Keratinocyte (primary cell): Measurements from ENCODE around the gene CNPY1. TPM values are rescaled to one million over a fixed set of nuclear protein-coding genes. Genes with fewer than 3 reads are reported as not detected.

ENCODE experiments used
- DNase-seq: peaks from one replicate; pipeline ENCODE4 v3.0.0-alpha.2; 2011; ENCODE audit warnings: low read depth, missing footprints, low spot score
- FAIRE-seq: peaks from 2 replicates; lab custom pipeline; 2011; peaks lifted over from hg19 to GRCh38; lab: Jason Lieb, UNC
- H2AFZ ChIP-seq: 2 replicates; pipeline ENCODE4 v1.6.0; 2012; ENCODE audit warnings: low read length, control low read depth, inconsistent platforms; ENCODE audit not compliant: control insufficient read depth
- H3K27ac ChIP-seq: 2 replicates; pipeline ENCODE4 v1.5.1; 2011; ENCODE audit warnings: low read length; ENCODE audit not compliant: control insufficient read depth, insufficient read depth
- H3K27me3 ChIP-seq: 3 replicates; pipeline ENCODE4 v1.6.0; 2011; ENCODE audit warnings: low read length; ENCODE audit not compliant: control insufficient read depth, insufficient read depth; ENCODE audit errors: extremely low read depth
- H3K36me3 ChIP-seq, 2 experiments: 2 replicates in 1 of 2; 3 replicates in 1 of 2; pipeline ENCODE4 v1.5.1; 2011; ENCODE audit warnings: low read length in 2 of 2, mild to moderate bottlenecking in 1 of 2; ENCODE audit not compliant: control insufficient read depth in 2 of 2, insufficient read depth in 2 of 2; ENCODE audit errors: extremely low read depth in 1 of 2
- H3K4me1 ChIP-seq: 3 replicates; pipeline ENCODE4 v1.5.1; 2011; ENCODE audit warnings: low read length; ENCODE audit not compliant: control insufficient read depth, insufficient read depth; ENCODE audit errors: extremely low read depth
- H3K4me2 ChIP-seq: 3 replicates; pipeline ENCODE4 v1.6.0; 2011; ENCODE audit warnings: low read depth, low read length; ENCODE audit not compliant: control insufficient read depth, insufficient read depth; ENCODE audit errors: extremely low read depth
- H3K4me3 ChIP-seq, 3 experiments: fragments of 200-600 bp in 1 of 3; sonication (generic) in 1 of 3; 2 replicates in 2 of 3; 3 replicates in 1 of 3; pipeline ENCODE4 v1.5.1; 2011 to 2016; ENCODE audit warnings: low read length in 3 of 3, mild to moderate bottlenecking in 3 of 3, control low read depth in 2 of 3, inconsistent platforms in 1 of 3, low read depth in 1 of 3, mixed read lengths in 1 of 3, mixed run types in 1 of 3, moderate library complexity in 1 of 3; ENCODE audit not compliant: control insufficient read depth in 2 of 3, insufficient read depth in 2 of 3; ENCODE audit errors: extremely low read depth in 1 of 3
- H3K79me2 ChIP-seq: 2 replicates; pipeline ENCODE4 v1.6.0; 2012; ENCODE audit warnings: low read length; ENCODE audit not compliant: control insufficient read depth, insufficient read depth
- H3K9ac ChIP-seq: 3 replicates; pipeline ENCODE4 v1.6.0; 2011; ENCODE audit warnings: low read length; ENCODE audit not compliant: control insufficient read depth, insufficient read depth; ENCODE audit errors: extremely low read depth
- H3K9me1 ChIP-seq: 3 replicates; pipeline ENCODE4 v1.6.0; 2011; ENCODE audit warnings: low read length; ENCODE audit not compliant: control insufficient read depth, insufficient read depth; ENCODE audit errors: extremely low read depth
- H3K9me3 ChIP-seq: 2 replicates; pipeline ENCODE4 v1.5.1; 2012; ENCODE audit warnings: low read depth, low read length; ENCODE audit not compliant: control insufficient read depth
- H4K20me1 ChIP-seq: 3 replicates; pipeline ENCODE4 v1.6.0; 2011; ENCODE audit warnings: low read length; ENCODE audit not compliant: control insufficient read depth, insufficient read depth; ENCODE audit errors: extremely low read depth
- CTCF ChIP-seq, 3 experiments: IDR thresholded peaks in 1 of 3; conservative IDR thresholded peaks in 1 of 3; optimal IDR thresholded peaks in 1 of 3; 2 replicates in 2 of 3; 3 replicates in 1 of 3; pipeline versions ENCODE3 to v1.5.1; 2011; ENCODE audit warnings: low read length in 3 of 3, mild to moderate bottlenecking in 3 of 3, moderate library complexity in 2 of 3, control low read depth in 1 of 3, inconsistent platforms in 1 of 3; ENCODE audit not compliant: insufficient read depth in 2 of 3; ENCODE audit errors: extremely low read depth in 1 of 3
- EZH2 ChIP-seq: IDR thresholded peaks from one replicate; pipeline ENCODE4 v1.6.1; 2012; ENCODE audit warnings: inconsistent platforms, mild to moderate bottlenecking, low read length, moderate library complexity
- dilution Hi-C: fragments of 300-500 bp; cut with MboI; formaldehyde crosslinking; loops from one replicate; pipeline ENCODE4 v1.7.0; 2020; ENCODE audit warnings: low sequenced_read_pairs; ENCODE audit not compliant: extremely low pct_ligation_motif_present
- polyA plus RNA-seq, 5 experiments: library from polyadenylated mRNA; depleted of rRNA in 3 of 5; stranded (reverse) in 3 of 5; stranded (forward) in 1 of 5; unstranded in 1 of 5; fragments of >200 nt; gene quantifications; 1 replicate in 1 of 5; 2 replicates in 3 of 5; 3 replicates in 1 of 5; pipeline versions ENCODE4 v1.2.1 to v1.2.3, GENCODE V29; 2011 to 2012; ENCODE audit warnings: missing spikeins in 2 of 5, low read depth in 1 of 5, low replicate concordance in 1 of 5

The CNPY1 gene
- polyA plus RNA-seq, 1 donor (not counting 4 experiments of a cell fraction or from before 2014, with no cell fraction given) = not detected

GRCh38 chr7:155533827-155534690 is 12.3 kb downstream of the CNPY1 start:
- FAIRE-seq (no peak), DNase-seq (no peak)
- Histone ChIP-seq H3K9ac (no peak overlapping the region), H3K4me3 (no peak overlapping the region), H3K27ac (no peak overlapping the region), H3K27me3 (peaks cover 53% of the 10 kb centered on the region), H3K79me2 (no peaks in the 10 kb centered on the region), H3K9me1 (no peaks in the 10 kb centered on the region), H3K9me3 (no peaks in the 10 kb centered on the region), H3K36me3 (no peaks in the 10 kb centered on the region), H2AFZ (no peak overlapping the region), H3K4me2 (no peak overlapping the region), H3K4me1 (peaks cover 6% of the 10 kb centered on the region), H4K20me1 (no peaks in the 10 kb centered on the region)
- TF ChIP-seq EZH2 (peak; percentile 21), CTCF (optimal IDR thresholded peaks at IDR 0.05 in 1 of 3, IDR thresholded peaks at IDR 0.05 in 1 of 3, conservative IDR thresholded peaks at IDR 0.05 in 1 of 3; ENCODE audit: extremely low read depth in 1 of 3, insufficient read depth in 2 of 3, low read length in 3 of 3) (peak; percentile 38 to 62 (median 47))
- dilution Hi-C loops = no loop called here

- H2AFZ ChIP-seq = peak overlapping the region; percentile 6
- H3K9me3 ChIP-seq = no peaks in the 10 kb centered on the region
- H3K79me2 ChIP-seq = no peaks in the 10 kb centered on the region
- H3K27me3 ChIP-seq = peaks cover 53% of the 10 kb centered on the region
- DNase-seq (no peak), FAIRE-seq (no peak)
- H3K27ac ChIP-seq = no peak overlapping the region
- peaks cover 6% of the 10 kb centered on the region for H3K4me1 ChIP-seq
- dilution Hi-C loops = no loop called here
- no peak overlapping the region for H3K9ac ChIP-seq
- no peaks in the 10 kb centered on the region for H3K36me3 ChIP-seq
- no peaks in the 10 kb centered on the region for H3K9me1 ChIP-seq
- peak overlapping the region; percentile 25 for H3K4me2 ChIP-seq
- H4K20me1 ChIP-seq = no peaks in the 10 kb centered on the region
- H3K4me3 ChIP-seq = no peak overlapping the region
- TF ChIP-seq EZH2 = peak; percentile 100
- TF ChIP-seq CTCF (optimal IDR thresholded peaks at IDR 0.05 in 1 of 3, IDR thresholded peaks at IDR 0.05 in 1 of 3, conservative IDR thresholded peaks at IDR 0.05 in 1 of 3; ENCODE audit: extremely low read depth in 1 of 3, insufficient read depth in 2 of 3, low read length in 3 of 3) = peak in 1 of 3 experiments; percentile 11
These were observed 13.1 kb downstream of the CNPY1 start for GRCh38 chr7:155533120-155533826.
